HEK293T (cell line): ENCODE results near the gene SLC25A23.

Experiments used
- CTCF ChIA-PET: fragments of 350-600 bp; formaldehyde crosslinking; extraction: SDS; loops from one replicate; lab custom pipeline; 2021; ENCODE audit warnings: antibody characterized with exemption, inconsistent platforms; lab: Yijun Ruan, JAX
- POLR2A ChIA-PET: fragments of 350-600 bp; formaldehyde crosslinking; extraction: SDS; loops from one replicate; lab custom pipeline; 2020; ENCODE audit warnings: antibody characterized with exemption, inconsistent platforms; lab: Yijun Ruan, JAX
- DNase-seq: peaks from one replicate; pipeline ENCODE4 v3.0.0; 2012; ENCODE audit warnings: mixed read lengths; ENCODE audit errors: extremely low spot score
- ARNT ChIP-seq: fragments of 450-650 bp; IDR thresholded peaks from 2 replicates; pipeline ENCODE4 v1.6.1; 2017; ENCODE audit warnings: mild to moderate bottlenecking
- BHLHE40 ChIP-seq: fragments of 450-650 bp; IDR thresholded peaks from 2 replicates; pipeline ENCODE4 v1.6.1; 2016; ENCODE audit warnings: mild to moderate bottlenecking, moderate library complexity, borderline replicate concordance
- CTBP1 ChIP-seq: fragments of 450-650 bp; IDR thresholded peaks from 2 replicates; pipeline ENCODE4 v1.6.1; 2016; ENCODE audit warnings: borderline replicate concordance
- ELF4 ChIP-seq: fragments of 450-650 bp; IDR thresholded peaks from 2 replicates; pipeline ENCODE4 v1.6.1; 2017; ENCODE audit warnings: antibody characterized with exemption
- FOXA1 ChIP-seq: fragments of 450-650 bp; IDR thresholded peaks from 2 replicates; pipeline ENCODE4 v1.6.1; 2016; ENCODE audit warnings: mild to moderate bottlenecking
- FOXK2 ChIP-seq: fragments of 450-650 bp; IDR thresholded peaks from 2 replicates; pipeline ENCODE4 v1.6.1; 2016; ENCODE audit warnings: mild to moderate bottlenecking
- FOXM1 ChIP-seq: fragments of 450-650 bp; IDR thresholded peaks from 2 replicates; pipeline ENCODE4 v1.6.1; 2017; ENCODE audit warnings: mild to moderate bottlenecking, borderline replicate concordance
- HDGF ChIP-seq: fragments of 450-650 bp; IDR thresholded peaks from 2 replicates; pipeline ENCODE4 v1.6.1; 2017; ENCODE audit warnings: antibody characterized with exemption, borderline replicate concordance
- L3MBTL2 ChIP-seq: fragments of 450-650 bp; conservative IDR thresholded peaks from 2 replicates; pipeline ENCODE4 v1.6.1; 2016; ENCODE audit warnings: mild to moderate bottlenecking
- LEF1 ChIP-seq: fragments of 450-650 bp; IDR thresholded peaks from 2 replicates; pipeline ENCODE4 v1.6.1; 2017; ENCODE audit warnings: mild to moderate bottlenecking, borderline replicate concordance
- NFRKB ChIP-seq: fragments of 450-650 bp; IDR thresholded peaks from 2 replicates; pipeline ENCODE4 v1.6.1; 2016; ENCODE audit warnings: mild to moderate bottlenecking, moderate library complexity
- PKNOX1 ChIP-seq: fragments of 450-650 bp; IDR thresholded peaks from 2 replicates; pipeline ENCODE4 v1.6.1; 2016
- SP1 ChIP-seq: fragments of 450-650 bp; IDR thresholded peaks from 2 replicates; pipeline ENCODE4 v1.6.1; 2017
- SUZ12 ChIP-seq: fragments of 450-650 bp; IDR thresholded peaks from 2 replicates; pipeline ENCODE4 v1.6.1; 2016; ENCODE audit warnings: mild to moderate bottlenecking
- TARDBP ChIP-seq: fragments of 450-650 bp; IDR thresholded peaks from 2 replicates; pipeline ENCODE4 v1.6.1; 2016
- ZNF384 ChIP-seq: fragments of 450-650 bp; IDR thresholded peaks from 2 replicates; pipeline ENCODE4 v1.6.1; 2016

The SLC25A23 gene

GRCh38 chr19:6478815-6479214, 19.2 kb upstream of the SLC25A23 start:
- CTCF ChIA-PET, result no interaction called here
- TF ChIP-seq ZNF384 (no peak), L3MBTL2 (no peak), FOXA1 (no peak), SP1 (no peak), PKNOX1 (no peak), FOXM1 (no peak), ELF4 (no peak), LEF1 (no peak), TARDBP (no peak), NFRKB (no peak), SUZ12 (no peak), CTBP1 (no peak), FOXK2 (no peak), HDGF (no peak), BHLHE40 (no peak), ARNT (no peak)
- DNase-seq, result no peak
- POLR2A ChIA-PET, result no interaction called here

- TF ChIP-seq ARNT (no peak), HDGF (no peak), SUZ12 (no peak), FOXA1 (no peak), LEF1 (no peak), BHLHE40 (no peak), CTBP1 (no peak)
- DNase-seq, result no peak
- CTCF ChIA-PET, result no interaction called here
- POLR2A ChIA-PET, result interaction anchor here (1.0 kb wide), 1 partner anchor 52 kb away, joined by 3 read pairs; no protein-coding TSS in a partner anchor
Observed at GRCh38 chr19:6476896-6477431, 17.4 kb upstream of the SLC25A23 start.

GRCh38 chr19:6476155-6476895, 16.7 kb upstream of the SLC25A23 start:
- ChIA-PET POLR2A (interaction anchor here (1.0 kb wide), 1 partner anchor 51 kb away, joined by 3 read pairs; no protein-coding TSS in a partner anchor), CTCF (no interaction called here)
- peak; percentile 98 for DNase-seq
- TF ChIP-seq SP1 (peak; percentile 55), FOXK2 (no peak), HDGF (peak; percentile 63; the same call in 1 of the 2 replicates), ARNT (no peak)

GRCh38 chr19:6475321-6476108, 15.9 kb upstream of the SLC25A23 start:
- peak; percentile 31 for DNase-seq
- CTCF ChIA-PET, result no interaction called here
- POLR2A ChIA-PET, result no interaction called here
- TF ChIP-seq PKNOX1 (peak; percentile 67), L3MBTL2 (peak; percentile 19; the same call in 1 of the 2 replicates), BHLHE40 (no peak)

GRCh38 chr19:6473647-6474046, 14.1 kb upstream of the SLC25A23 start:
- no peak for DNase-seq
- CTCF ChIA-PET, result no interaction called here
- POLR2A ChIA-PET, result no interaction called here
- TF ChIP-seq HDGF, result no peak
- no peak for TF ChIP-seq ARNT
- no peak for TF ChIP-seq FOXM1
- TF ChIP-seq BHLHE40, result no peak
- TF ChIP-seq SP1, result no peak
- TF ChIP-seq CTBP1, result no peak
- TF ChIP-seq FOXK2, result no peak
- no peak for TF ChIP-seq FOXA1
- TF ChIP-seq NFRKB, result no peak
- no peak for TF ChIP-seq ELF4
- no peak for TF ChIP-seq TARDBP
- TF ChIP-seq L3MBTL2, result no peak
- TF ChIP-seq ZNF384, result no peak

GRCh38 chr19:6472713-6473112, 13.1 kb upstream of the SLC25A23 start:
- DNase-seq, result no peak
- ChIA-PET POLR2A (no interaction called here), CTCF (no interaction called here)
- TF ChIP-seq TARDBP, result no peak
- no peak for TF ChIP-seq ARNT
- no peak for TF ChIP-seq NFRKB
- TF ChIP-seq SP1, result no peak
- no peak for TF ChIP-seq SUZ12
- TF ChIP-seq PKNOX1, result no peak
- no peak for TF ChIP-seq L3MBTL2
- no peak for TF ChIP-seq FOXK2
- TF ChIP-seq ZNF384, result no peak
- TF ChIP-seq LEF1, result no peak
- TF ChIP-seq ELF4, result no peak
